Retina (tissue), 1 donor: ENCODE data around the gene CDKN2B.
A peak's percentile ranks its signal among the peaks of the same experiment; 100 is the strongest.
"Not testable (repeated sequence)": the region's sequence is repeated elsewhere in the genome, so short reads cannot be mapped to it uniquely, and the experiment has no call there.

Source experiments
- DNase-seq: peaks from one replicate; pipeline ENCODE4 v3.0.0-alpha.2; 2016

Gene CDKN2B

DNA sequence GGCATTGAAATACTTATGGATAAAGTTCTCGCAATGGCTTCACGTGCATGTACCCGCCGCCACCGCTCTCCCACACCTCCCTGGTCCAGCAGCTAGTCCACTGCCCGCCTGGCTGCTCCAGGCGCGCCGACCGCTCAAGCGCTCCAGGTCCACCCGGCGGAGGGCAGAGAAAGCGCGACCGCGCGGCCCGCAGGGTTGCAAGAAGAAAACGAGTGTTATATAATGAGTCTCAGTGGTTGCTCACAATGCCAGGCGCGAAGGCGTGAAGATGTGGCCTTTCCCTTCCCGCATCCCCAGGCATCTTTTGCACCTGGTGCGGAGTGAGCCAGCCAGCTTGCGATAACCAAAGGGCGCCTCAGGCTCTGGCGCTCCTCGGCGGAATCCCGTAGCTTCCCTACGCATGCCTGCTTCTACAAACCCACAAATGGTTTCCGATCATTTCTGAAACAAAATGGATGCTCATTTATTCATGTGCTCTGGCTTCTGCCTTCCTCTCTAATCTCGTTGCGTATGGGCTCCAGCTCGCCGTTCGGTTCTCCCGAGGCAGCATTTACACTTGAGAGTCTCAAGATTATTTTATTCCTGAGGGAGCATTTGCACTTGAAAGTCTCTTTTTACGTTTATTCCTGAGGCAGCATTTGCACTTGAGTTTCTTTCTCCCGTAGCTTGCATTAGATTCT is 40.6 kb downstream of the CDKN2B start:
- peak; percentile 86 for DNase-seq

DNA sequence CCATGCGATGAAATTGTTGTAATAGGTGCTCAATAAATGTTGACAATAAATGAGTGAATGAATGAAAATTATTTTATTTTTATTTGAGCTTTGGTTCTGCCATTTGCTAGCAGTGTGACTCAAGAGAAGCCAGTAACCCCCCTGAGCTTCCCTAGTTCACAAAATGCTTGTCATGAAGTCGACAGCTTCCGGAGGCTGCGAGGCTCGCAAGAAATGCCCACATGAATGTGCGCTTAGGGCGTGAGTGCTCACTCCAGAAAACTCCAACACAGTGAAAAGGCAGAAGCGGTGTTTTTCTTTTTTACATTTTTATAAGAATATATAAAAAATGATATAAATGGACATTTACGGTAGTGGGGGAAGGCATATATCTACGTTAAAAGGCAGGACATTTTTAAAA is 41.4 kb downstream of the CDKN2B start:
- DNase-seq = peak; percentile 35

DNA sequence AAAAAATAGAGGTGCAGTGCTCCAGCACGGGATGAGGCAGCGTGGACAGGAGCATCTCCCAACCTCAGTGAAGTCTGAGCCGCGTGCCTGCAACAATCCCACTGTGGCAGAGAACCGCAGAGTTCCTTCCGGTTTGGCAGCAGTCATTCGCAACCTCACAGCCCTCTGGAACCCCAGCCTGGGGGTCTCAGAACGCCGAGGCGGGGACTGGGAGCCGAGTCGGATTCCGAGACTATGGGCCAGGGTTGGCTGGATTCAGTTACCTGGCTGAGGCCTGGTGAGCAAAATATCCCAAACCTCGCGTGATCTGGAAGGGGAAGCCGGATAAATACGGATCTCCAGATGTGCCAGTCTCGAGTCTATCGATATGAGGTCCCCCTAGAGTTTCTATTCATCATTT is 41.9 kb downstream of the CDKN2B start:
- peak; percentile 37 for DNase-seq

DNA sequence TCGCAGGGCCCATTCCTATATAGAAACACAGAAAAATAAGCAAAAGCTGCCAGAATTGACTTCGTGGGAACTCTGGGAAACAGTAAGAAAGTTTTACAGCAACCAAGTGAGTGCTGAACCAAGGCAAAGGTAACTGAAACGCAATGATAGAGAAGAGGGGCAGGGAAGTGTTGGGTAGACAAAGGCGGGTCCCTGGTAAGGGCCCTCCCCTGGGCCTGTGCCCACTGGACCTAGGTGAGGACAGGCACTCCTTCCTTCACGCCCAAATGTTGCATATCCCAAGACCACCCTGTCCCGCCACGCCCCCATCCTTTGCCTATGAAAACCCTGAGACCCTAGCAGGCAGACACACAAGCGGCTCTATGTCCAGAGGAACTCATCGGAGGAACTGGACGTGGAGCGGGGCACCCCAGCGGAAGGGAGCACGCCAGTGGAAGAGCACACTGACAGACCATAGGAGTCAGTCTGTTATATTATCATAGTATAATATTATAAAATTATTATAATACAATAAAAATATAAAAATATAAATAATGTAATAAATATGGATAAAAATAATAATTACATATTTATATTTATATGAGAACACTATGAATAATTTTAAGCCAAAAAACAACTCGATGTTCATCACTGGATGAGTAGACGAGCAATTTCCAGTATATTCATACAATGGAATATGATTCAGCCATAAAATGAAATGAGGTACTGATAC is 42.8 kb downstream of the CDKN2B start:
- peak; percentile 42 for DNase-seq

GRCh38 chr9:21965401-21965951 is 43.6 kb downstream of the CDKN2B start:
- peak; percentile 79 for DNase-seq

GRCh38 chr9:21964925-21965385 is 44.1 kb downstream of the CDKN2B start:
- DNase-seq = peak; percentile 47

GRCh38 chr9:21961569-21961968 is 47.5 kb downstream of the CDKN2B start:
- no peak for DNase-seq

DNA sequence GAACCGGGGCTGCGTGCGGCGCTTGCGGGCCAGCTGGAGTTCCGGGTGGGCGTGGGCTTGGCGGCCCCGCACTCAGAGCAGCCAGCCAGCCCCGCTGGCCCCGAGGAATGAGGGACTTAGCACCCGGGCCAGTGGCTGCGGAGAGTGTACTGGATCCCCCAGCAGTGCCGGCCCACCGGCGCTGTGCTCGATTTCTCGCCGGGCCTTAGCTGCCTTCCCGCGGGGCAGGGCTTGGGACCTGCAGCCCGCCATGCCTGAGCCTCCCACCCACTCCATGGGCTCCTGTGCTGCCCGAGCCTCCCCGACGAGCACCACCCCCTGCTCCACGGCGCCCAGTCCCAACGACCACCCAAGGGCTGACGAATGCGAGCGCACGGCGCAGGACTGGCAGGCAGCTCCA is 49.8 kb downstream of the CDKN2B start:
- DNase-seq = not testable (repeated sequence)

DNA sequence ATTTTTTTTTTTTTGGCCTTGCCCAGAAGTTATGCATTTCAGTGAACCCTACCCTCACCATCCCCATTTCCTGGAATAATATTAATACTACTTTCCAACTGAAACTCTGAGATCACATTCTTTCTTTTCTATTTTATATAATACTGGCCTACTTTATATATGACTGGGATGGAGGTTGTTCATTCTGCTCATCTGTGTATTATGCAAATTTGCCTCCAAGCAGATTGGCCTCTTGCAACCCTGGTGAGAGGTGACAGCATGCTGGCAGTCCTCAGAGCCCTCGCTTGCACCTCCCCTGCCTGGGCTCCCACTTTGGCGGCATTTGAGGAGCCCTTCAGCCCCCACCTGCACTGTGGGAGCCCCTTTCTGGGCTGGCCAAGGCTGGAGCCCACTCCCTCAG is 50.3 kb downstream of the CDKN2B start:
- no peak for DNase-seq
